AG08396 (cell line): Measurements from ENCODE around the gene TBK1.

Source experiments
- DNase-seq: peaks from one replicate; pipeline ENCODE4 v3.0.0; 2012; ENCODE audit warnings: low spot score, mixed read lengths

TBK1 gene

DNA sequence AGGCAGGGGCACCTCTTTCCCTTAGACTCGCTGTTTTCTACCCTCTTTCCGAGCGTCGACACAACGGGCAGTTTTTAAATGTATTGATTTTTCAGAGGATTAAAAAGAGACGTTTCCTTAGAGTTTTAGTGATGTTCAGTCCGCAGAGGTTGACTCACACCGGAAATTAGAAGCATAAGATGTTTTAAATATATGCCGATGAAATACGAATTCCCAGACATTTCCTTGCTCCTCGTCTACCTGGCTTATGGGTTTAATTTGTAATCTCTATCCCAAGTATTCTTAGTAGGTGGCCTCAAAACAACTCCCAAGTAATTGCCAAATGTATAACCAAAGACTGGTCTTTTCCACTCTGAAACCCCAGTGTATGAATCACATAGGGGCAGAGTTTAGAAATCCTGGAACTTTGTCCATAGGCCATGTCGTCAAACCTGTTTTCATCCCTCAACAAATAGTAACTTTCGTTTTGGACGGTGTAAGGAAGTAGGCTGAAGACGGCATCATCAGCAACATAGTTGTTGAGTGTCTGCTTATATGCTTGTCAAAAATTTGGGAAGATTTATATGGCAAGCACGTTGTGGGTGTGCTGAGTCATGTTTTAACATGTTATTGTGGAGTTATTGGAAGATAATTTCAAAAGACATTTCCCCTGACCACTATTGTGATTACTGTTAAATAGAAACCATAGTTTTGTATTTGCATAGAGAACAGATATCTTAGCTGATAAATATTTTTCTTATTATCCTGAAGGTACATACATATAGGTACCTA lies 824 bp downstream of the TBK1 start:
- peak; percentile 72 for DNase-seq

DNA sequence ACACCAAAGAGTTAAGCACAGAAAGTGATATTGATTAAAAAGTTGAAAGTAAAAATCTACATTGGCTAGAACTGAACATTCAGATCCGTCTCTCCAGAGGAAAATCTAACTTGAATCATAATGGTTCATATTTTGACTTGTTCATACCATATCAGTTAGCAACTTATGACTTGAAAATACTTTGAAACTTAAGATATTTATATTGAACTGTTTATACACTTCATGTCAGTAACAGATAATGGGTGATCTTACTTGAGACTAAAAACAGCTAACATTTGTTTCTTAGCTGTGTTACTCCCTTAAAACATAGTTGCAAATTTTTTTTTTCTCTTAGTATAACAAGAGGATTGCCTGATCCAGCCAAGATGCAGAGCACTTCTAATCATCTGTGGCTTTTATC lies 3.6 kb downstream of the TBK1 start:
- no peak for DNase-seq

DNA sequence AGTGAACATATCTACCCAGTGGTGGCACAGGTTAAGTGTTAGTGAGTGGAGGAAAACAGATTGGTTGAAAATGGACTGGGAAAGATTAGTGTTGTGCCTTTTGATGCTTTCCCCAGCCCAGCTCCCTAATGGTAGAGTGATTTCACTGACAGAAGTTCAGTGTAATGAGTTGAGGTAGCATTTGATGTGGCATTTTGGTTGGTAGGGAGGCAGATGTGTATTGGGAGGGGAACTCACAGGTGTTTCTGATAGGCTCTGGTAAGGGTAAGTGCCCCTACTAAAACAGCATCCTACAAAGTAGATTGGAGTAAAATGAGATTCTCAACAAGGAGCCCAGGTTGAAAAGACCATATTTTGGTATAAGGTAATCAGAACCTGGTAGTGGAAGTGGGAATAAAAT lies 4.2 kb downstream of the TBK1 start:
- no peak for DNase-seq

DNA sequence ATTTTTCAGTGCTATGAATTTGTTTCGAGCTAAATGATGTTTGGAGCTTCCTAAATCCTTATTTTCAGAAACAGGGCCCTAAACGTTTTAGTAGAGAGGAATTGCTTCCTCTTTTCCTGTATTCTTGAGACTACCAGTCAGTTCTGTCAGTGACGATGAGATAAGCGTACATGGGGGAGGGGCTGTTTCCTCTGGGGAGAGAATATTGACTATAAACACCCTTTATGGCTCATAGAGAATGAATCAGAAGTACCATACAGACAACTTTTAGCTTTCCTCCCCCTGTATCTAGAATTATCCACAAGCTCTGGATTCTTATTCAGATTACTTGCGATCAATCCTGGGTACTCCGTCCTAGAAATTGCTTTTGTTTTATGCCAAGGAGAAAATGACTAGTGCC lies 5.1 kb downstream of the TBK1 start:
- no peak for DNase-seq

DNA sequence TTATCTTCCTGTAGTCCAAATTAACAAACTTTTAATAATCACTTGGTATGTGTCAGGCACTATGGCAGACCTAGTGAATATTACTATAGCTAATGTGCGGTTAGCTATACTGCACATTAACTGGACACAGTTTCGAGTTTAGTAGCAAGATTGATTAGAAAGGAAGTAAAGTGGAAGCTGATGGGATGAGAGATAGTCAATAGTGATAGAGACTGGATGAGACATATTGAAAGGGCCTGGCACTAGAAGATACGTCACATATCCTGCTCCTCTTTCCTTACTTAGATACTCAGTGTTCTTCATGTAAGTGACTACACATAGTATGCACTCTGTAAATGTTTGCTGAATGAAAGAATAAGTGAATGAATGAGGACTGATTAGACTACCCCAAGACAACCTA lies 5.5 kb downstream of the TBK1 start:
- no peak for DNase-seq

DNA sequence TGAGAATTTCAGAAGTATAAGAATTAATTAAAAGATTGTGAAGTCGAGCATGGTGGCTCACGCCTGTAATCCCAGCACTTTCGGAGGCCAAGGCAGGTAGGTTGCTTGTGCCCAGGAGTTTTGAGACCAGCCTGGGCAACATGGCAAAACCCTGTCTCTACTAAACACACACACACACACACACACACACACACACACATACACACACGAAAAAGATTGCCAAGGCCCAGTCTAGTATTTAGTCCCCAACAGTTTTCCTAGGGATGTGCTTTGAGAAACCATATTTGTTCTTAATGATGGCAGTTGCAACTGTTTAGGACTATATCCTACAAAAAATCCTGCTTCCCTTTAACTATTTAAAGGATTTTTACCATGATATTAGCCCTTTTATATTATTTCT lies 6.0 kb downstream of the TBK1 start:
- DNase-seq: no peak

DNA sequence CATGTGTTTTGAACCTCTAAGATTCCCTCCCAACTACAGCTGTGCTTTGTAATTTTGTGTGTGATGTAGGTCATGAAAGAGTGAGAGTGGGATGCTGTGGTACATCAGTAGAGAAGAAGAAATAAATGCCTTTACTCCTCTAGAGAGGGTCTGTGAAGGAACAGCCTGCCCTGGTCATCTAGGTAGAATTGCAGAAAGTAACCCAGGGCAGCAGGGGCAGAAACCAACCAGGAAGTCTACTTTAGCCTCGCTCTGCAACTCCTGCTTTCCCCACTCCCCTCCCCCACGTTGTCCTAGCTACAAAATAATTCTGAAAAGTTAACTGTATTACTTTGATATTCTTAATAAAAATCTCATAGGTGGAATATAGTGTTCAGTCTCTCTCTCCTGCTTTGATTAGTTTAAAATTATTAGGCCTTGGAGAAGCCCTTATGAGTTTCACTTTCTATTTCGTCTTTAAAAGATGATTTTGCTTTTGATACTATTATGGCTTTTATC lies 7.5 kb downstream of the TBK1 start:
- no peak for DNase-seq

DNA sequence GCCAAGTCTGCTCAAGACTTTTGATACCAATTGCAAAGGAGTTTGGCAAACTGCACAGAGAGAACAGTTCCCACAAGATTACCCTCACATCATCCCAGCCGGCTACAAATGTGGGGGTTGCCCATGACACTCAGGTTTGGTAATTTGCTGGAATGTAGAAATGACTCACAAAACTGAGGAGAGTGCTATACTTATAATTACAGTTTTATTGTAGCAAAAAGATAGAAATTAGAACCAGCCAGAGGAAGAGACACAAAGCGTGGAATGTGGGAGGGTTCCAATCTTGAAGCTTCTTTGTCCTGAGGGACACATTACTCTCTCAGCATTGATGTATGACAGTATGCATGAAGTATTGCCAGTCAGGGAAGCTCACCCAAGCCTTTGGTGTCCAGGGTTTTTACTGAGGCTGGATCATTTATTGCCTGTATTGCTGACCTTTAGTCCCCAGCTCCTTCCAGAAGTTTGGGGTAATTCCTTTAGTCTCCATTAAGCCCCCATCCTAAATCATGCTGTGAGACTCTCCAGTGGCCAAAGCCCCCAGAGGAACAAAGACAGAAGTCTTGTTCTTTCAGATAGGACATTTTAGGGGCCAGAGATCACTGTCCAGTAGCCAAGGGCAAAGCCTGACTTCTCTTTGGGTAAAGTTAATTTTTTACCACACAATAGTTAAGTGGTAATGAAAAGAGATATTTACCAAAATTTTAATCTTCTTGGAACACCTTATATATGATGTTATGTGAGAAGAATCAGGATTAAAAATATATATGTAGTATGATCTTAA lies 9.9 kb downstream of the TBK1 start:
- peak; percentile 40 for DNase-seq

DNA sequence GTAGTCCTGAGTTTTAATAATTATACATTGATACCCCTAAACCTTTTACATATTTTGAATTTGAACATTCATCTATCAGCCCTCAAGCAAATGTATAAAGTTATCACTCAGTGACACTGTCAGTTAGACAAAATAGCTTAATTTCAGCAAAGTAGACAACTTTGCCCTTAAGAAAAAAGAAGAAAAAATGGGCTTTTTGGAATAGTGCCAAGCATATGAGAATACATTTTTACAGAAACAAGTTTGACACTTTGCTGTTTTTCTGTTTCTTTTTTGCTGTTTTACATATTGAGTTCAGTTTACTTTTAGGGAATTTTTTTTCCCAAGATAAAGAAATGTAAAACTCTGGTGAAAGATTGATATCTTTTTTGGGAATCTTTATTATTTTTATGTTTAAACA lies 14.3 kb downstream of the TBK1 start:
- no peak for DNase-seq

DNA sequence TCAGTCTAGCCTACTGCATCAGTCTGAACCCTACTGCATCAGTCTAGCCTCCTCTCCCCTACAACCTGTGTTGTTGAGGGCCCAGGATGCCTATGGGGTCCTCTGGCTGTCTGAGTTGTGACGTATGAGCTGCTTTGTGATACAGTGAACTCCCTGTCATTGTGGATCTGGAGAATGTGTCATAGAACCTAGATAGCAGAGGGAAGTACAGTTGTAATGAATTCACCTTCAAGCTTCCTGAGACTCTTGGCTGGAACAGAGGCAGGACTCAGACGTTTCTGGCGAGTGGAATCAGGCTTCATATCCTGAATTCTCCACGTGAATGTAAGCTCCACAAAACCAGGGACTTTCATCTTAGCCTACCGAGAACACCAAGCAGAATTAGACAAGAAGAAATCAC lies 17.0 kb downstream of the TBK1 start:
- DNase-seq: no peak

DNA sequence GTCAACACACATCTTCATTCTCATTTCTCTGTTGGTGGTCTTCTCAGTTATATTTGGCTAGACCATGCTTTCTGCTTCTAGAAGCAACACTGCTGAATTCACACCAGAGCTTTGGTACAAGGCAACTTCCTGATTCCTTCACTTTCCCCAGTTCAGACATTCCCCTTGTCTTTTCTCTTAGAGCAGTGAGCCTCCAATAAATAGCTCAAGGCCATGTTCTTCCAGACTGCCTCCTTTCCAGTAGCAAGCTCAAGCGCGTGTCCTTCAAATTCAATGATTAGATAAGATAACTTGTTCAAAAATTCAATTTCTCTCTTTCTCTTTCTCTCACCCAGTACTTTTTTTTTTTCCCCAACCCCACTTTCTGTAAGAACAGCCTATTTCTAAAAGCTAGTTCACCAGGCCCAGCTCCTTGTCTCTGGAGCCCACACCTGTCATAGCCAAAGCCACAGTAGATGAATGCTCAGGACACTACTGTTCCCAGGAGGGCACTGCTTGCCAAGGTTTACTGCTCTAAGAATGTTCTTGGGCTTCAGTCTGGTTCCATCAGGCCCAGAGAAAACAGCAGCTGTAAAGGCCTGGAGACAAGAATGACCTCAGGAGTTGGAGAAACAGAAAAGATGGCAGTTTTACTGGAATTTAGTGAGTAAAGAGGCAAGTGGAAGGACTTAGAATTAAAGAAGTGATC lies 17.7 kb downstream of the TBK1 start:
- no peak for DNase-seq

DNA sequence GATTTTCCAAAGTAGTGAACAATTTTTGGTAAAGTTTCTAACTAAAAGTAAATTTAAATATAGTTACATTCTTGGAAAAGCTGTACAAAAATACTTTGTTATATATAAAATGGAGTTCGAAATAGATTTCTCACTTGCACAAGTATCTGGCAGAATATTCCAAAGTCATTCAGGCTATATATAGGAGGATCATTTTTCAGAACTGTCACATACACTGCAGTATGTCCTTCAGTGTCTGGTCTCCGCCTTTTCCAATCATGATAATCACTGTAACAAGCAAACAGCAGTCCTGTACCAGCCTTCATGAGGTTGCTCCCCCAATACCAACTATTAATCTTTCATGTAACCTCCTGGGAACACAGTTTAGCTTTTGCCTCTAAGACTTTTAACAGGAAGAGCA lies 18.6 kb downstream of the TBK1 start:
- no peak for DNase-seq

DNA sequence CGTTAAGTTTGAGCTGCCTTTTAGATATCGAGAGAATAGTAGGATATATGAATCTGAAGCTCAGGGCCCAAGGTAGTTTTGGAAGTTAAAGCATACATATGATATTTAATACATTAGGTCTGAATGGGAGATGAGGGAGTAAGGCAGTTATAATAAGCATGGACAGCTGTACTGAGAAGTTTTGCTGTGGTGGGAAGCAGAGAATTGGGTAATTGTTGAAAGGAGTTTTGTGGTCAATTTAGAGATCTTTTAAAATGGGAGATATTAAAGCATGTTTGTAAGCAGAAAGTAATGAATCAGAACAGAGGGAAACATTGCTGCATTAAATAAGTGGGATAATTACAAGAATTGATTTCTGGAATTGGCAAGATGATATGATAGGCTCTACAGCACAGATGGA lies 21.3 kb downstream of the TBK1 start:
- no peak for DNase-seq

DNA sequence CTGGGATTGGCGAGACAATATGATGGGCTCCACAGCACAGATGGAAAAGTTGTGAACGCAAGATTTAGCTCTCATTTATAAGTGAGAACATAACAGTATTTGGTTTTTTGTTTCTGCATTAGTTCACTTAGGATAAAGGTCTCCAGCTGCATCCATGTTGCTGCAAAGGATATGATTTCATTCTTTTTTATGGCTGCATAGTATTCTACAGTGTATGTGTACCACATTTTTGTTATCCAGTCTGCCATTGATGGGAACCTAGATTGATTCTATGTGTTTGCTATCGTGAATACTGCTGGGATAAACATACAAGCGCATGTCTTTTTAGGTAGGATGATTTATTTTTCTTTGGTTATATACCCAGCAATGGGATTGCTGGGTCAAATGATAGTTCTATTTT lies 23.6 kb downstream of the TBK1 start:
- no peak for DNase-seq

DNA sequence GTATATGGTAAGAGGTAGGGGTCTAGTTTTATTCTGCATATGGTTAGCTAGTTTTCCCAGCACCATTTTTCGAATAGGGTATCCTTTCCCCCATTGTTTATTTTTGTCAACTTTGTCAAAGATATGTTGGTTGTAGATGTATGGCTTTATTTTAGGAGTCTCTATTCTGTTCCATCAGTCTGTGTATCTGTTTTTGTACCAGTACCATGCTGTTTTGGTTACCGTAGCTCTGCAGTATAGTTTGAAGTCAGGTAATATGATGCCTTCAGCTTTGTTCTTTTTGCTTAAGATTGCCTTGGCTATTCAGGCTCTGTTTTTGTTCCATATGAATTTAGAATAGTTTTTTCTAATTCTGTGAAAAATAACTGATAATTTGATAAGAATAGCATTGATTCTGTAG lies 24.9 kb downstream of the TBK1 start:
- DNase-seq: no peak

DNA sequence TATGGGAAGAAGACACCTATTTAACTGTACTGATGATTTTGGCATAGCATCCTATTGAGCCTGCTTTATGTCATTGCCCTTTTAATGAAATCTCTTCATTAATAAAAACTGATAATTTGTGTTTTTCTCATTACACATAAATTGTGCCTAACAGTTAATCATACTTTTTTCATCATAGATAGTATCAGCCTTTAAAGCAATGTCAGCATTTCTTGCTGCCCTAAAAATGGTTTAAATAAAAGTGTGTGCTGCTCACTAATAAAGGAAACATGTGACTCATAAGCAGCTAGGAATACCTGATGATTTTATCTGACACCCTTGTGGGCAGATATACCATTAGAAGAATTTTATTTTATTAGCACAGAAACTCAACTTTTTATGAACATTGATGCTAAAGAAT lies 26.7 kb downstream of the TBK1 start:
- DNase-seq: no peak

DNA sequence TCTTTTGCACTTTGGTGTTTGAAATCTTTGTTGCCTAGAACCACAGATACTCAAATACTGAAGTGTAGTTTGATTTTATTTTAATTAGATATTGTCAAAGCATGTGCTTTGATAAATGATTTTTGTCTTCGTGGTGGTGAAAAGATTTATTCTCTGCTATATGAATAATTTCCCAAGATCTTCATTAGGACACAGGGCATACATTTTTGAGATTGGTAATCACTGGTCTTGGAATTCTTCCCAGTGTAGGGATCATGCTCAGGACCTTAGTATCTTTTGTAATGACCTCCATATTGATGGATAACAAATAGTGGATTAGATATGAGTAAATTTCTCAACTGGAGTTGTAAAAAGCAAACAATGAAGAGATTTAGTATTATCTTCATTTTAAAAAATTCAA lies 28.2 kb downstream of the TBK1 start:
- DNase-seq: no peak

DNA sequence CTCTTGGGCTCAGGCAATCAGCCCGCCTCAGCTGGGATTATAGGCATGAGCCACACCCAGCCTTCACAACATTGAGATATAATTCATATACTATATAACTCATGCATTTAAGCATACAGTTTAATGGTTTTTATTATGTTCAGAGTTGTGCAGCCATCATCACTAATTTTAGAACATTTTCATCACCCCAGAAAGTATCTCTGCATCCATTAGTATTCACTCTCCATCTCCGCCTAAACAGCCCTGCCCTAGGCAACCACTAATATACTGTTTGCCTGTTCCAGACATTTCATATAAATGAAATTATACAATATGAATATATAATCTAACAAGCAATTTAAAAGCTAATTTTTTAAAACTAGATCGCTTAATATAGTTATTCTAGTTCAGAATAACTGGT lies 34.7 kb downstream of the TBK1 start:
- no peak for DNase-seq

DNA sequence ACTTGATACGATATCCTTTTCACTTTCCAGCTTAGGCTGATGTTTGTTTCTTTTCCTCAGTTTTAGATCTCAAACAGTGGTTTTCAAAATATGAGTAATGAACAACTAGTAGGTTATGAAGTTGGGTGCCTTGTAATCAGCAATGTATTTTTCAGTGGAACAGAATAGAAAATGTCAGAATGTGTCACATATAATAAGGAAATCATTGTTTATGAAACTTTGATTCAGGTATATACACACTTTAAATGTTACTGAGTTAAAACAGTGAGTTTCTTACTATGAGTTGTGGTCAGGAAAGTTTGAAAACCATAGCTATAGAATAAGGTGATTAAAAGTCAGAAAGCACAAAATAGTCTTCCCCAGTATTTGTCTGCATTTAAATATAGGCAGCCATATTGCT lies 39.8 kb downstream of the TBK1 start:
- no peak for DNase-seq

DNA sequence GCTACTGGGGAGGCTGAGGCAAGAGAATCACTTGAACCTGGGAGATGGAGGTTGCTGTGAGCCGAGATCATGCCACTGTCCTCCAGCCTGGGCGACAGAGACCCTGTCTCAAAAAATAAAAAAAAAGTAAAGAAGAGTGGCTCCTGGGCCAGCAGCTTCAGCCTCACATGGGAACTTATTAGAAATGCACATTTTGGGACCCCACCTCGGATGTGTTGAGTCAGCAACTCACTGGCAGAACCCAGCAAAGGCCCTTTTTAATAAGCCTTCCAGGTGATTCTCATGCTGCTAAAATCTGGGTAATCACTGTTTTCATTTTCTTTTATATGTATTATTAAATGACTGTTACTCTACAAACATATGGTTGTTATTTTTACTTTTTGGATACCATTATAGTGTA lies 41.6 kb downstream of the TBK1 start:
- DNase-seq: no peak

DNA sequence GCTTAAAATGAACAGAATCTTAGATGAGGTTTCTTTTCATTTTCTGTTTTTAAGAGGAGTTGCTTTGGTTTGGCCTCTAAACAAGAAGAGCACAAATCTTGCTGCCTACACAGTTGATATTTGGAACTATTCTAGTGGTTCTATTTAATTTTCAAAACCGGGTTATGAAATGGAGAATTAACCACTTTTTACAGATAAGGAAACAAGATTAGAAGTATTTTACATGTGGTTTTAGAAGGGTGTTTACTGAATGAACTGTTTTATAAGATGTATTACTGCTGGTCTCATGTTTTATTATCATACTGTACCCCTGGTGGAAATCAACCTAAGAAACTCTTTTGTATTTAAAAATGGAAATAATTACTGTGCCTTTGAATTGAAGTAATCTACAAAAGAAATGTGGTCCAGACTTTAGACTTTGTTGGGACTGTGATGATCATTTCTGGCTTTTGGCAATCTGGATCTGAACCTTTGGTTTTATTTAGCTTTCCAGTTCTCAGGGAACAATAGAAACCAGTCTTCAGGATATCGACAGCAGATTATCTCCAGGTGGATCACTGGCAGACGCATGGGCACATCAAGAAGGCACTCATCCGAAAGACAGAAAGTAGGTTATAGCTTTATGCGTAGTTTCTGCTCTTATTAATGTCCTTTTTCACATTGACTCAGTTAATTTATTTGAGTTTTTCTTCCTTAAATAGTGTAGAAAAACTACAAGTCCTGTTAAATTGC lies 43.2 kb downstream of the TBK1 start:
- no peak for DNase-seq

DNA sequence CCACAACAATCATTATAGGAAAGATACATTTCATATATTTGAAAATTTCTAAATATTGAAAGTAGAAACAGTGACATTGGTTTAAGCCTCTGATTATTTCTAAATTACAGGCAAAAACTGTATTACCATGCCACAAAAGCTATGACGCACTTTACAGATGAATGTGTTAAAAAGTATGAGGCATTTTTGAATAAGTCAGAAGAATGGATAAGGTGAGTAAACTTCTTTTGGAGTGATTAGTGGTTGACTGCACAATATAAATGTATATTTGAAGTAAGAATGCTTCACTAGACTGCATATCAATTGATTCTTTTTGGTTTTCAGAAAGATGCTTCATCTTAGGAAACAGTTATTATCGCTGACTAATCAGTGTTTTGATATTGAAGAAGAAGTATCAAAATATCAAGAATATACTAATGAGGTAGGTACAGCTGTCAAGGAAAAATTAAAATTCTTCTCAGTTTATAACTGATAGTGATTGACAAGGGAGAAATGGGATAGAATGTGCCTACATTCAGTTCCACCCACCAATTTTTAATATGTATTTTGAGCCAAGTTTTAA lies 45.0 kb downstream of the TBK1 start:
- no peak for DNase-seq
